CD4-positive, alpha-beta T cell treated with Interleukin-2 at 100 ng/mL for 4 hours (primary cell): ENCODE measurements around the gene SNTG2.

Experiments used
- DNase-seq: peaks from one replicate; pipeline ENCODE4 v3.0.0-alpha.2; 2020; ENCODE audit warnings: low spot score

Gene SNTG2

DNA sequence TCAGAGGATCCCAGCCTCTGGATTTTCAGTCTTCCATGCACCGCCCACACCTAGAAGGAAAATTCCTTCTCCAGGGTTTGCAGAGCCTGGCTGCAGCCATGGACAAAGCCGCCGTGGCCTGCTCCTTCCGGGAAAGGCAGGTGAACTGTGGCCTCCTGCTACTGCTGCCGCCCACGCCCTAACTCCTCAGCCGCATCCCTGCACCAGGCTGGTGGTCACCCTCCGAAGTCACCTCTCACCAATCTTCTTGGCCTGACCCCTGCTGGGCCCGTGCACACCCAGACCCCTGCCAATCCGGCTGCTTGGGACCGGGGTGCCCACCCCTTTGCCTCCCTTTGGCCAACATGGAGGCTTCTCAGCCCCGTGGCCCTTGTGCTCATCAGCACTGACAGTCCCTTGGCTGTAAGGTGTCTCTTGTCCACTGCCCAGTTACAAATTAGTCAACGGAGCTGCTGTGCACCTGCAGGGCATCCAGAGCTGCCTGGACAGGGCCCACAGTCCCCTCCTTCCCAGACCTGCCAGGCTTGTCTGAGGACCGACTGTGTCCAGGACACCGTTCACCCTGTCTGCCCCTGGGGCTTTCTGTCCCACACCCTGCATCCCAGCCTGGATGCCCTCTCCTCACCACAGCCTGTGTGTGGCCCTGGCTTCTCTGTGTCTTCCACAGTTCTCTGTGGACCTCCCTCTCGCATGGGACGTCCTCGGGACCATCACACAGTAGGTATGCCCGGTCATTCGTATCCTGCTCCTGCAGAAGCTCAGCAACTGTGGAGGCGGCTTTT lies 332.6 kb downstream of the SNTG2 start:
- DNase-seq, result no peak

DNA sequence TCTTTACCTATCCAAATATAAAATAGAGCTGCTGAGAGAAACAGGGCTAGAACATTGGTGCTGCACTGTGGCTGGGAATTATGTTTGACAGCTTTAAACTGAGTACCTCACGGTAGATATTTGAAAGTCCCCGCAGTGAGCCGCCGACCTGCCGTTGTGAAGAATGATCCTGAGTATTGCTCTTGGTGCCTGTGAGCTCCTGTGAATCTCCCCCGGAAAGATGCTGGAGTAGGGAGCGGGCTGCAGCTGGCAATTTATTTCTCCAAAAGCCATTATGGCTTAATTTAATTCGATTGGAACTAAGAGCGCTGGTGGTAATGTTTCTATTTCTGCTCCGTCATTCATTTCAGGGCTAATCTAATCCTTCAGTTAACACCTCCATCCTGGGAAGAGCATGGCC lies 333.2 kb downstream of the SNTG2 start:
- no peak for DNase-seq

DNA sequence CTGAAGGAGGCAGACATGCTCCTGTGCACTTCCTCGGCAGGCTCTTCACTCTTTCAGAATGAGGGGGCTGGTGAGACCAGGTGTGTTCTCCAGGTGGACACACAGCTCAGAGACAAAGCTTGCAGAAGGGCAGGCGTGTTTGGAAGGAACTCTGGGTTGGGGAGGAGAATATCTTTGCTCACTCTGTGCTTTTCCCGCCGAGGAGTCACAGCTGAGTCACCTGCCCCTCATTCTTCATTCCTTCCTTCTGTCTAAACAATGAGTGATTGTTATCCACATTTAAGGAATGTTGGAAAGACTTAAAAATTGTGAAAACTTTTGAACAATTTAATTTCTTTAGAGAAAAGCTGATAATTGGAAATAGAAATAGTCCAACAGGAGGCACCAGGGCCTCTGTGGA lies 336.3 kb downstream of the SNTG2 start:
- no peak for DNase-seq

DNA sequence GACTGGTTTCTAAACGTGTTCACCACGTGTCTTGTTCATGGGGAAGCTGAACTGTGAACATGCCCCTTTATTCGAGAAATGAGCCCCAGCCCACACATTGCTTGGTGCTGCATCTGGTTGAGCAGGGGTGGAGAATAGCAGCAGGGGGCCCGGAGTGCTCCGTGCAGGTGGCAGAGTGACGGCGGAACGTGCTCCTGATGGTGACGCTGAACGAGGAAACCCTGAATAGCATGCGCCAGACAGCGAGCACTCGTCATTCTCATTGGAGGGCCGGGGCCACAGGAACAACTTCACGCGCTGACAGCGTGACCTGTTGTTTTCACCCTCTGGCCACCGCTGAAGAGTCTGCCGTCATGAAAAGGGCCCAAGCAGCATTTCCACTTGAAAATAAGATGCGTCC lies 336.8 kb downstream of the SNTG2 start:
- DNase-seq, result no peak

DNA sequence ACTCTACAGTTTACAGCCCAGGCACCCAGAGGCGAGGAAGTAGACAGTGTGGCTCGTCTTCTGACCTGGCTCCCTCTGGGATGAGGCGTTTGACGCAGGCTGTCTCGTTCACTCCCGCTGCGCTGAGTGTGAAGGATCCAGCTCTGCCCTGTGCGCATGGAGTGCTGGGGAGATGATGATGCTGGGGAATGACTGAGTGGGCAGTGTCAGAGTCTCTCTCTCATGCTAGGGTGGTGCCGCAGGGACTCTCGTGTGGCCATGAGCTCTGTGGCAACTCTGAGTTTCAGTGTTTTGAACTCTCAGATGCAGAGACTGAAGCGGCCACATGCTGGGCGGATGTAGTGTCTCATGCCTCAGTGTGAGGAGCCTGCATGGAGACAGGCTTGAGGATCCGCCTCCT lies 344.3 kb downstream of the SNTG2 start:
- no peak for DNase-seq

DNA sequence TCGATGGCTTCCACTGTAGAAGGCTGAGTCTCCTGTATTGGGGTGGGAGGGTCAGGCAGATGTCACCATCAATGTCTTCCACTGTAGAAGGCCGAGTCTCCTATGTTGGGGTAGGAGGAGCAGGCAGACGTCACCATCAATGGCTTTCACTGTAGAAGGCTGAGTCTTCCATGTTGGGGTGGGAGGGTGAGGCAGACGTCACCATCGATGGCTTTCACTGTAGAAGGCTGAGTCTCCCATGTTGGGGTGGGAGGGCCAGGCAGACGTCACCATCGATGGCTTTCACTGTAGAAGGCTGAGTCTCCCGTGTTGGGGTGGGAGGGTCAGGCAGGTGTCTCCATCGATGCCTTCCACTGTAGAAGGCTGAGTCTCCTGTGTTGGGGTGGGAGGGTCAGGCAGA lies 345.1 kb downstream of the SNTG2 start:
- no peak for DNase-seq

DNA sequence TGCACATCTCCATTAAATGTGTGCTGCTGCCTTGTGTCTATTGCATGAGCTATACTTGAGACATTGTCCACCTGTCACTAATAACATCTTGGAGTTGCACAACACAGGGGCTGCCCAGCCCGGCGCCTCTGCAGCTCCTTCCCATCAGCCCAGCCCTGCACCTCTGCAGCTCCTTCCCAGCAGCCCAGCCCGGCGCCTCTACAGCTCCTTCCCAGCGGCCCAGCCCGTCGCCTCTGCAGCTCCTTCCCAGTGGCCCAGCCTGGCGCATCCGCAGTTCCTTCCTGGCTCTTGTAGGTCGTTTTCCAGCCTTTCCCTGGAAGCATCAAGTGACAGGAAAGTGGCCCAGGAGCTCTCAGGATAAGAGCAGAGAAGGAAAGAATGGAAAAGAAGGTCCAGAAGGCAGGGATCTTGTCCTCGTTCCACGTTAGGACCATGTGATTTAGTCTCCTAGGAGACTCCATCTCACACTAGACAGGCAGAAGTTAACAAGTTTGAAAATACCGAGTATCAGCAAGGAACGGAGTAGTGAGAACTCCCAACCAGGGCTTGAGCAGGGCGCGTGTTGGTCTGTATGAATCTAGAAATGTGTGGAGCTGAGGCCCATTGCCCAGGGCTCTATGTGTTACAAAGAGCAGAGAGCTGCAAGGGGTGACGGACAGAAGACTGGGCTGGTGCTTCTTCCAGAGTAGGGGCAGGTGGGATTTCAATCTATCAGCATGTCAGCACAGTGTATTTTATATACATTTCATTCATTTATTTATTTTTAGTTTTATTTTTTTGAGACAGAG lies 346.9 kb downstream of the SNTG2 start:
- no peak for DNase-seq

DNA sequence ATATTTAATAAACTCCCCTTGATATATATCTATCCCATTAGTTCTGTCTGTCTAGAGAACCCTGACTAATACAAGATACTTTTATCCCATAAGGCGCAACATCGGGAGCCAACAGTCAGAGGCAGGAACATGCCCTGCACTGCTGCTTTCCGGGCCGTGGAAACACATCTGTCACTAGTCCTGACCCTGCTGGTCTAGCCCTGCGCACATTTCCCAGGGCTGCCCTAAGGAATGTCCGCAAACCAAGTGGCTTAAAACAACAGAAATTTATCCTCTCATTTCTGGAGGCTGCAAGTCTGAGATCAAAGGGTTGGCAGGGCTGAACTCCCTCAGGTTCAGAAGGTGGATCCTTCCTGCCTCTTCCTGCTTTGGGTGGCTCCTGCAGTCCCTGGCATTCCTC lies 348.4 kb downstream of the SNTG2 start:
- DNase-seq, result no peak

DNA sequence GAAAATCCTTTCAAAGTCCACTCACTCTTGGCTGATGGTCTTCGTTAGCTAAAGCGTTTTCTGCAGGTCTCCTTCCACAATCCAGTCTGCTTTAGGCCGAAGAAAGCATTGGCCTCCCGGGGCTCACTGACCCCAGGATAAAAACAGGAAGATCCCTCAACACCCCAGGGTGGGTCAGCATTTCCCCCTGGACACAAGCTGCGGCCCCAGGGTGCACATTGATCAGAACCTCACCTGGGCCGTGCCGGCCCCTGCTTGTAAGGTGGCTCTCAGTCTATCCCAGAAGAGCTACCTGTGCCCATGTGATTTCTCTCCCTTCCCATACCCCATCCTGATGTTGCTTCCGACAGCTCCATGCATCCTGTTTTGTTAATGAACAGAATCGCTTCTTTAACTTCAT lies 349.6 kb downstream of the SNTG2 start:
- no peak for DNase-seq

DNA sequence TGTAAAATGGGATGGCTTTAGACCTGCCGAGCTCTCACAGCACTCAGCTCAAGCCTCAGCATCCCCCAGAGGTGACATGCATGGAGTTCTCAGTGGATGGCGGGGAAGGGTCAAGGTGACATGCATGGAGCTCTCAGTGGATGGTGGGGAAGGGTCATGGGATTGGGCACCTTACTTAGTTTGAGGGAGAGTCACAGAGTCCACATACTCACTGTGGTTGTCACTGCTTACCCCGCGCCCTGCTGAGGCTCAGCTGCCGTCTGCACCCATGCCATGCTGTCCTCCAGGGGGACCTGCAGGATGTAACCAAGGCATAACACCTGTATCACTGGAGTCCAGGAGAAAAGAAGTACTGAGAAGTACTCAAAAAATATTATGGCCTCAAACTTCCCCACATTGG lies 350.4 kb downstream of the SNTG2 start:
- DNase-seq, result no peak

DNA sequence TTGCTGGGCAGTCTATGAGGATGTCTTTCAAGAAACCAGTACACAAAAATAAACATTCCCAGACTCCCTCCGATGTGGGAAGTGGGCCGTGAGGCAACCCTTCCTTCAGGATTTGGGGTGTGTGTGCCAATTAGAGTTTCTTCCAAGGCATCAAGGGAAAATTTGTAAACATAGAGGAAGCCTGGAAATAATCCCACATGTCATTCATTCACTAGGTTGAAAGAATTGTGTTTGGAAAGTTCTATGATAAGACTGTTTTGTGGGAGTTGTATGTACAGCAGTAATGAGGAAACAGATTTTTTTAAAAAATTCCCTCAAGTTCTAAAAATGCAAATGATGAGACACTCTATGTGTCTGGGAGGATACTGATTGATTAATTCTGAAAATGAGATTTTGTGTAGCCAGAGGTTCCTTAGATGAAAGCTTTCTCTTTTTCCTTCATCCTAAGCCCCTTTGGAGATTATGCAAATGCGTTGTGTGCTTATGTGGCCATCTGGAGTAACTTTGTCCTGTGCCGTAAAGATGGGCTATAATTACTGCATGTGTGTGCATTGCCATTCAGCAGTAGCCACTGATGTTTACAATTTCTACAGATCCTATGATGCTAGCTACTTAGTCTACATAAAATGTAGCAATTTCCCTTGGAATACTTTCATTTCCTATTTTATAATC lies 354.8 kb downstream of the SNTG2 start:
- no peak for DNase-seq

DNA sequence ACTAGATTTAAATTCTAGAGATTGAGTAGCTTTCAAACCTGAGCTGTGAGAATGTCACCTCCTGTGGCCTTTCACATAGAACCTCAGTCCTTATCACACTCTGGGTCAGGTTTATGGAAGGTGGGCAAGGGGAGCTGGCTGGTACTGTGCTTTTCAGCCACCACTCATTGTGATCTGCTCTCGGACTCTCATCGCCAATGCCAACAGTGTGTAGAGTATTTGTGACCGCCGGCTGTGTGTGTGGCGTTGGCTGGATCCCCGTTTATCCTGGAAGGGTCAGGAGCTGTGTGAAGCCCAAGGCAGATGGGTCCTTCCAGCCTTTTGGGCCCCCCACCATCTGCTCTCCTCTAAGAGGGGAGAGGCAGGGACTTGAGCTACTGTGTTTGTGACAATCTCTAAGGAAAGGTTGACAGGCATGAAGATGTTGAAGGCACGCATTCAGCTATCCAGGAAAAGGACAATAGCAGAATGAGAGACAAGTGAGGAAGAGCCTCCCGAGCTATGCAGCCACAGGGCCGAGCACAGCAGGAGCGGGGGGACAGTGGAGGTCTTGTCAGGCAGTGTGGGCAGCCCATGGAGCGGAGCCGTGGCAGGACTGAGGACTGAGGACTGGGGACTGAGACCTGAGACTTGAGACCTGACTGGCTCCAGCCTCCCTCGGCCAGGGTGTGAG lies 355.5 kb downstream of the SNTG2 start:
- no peak for DNase-seq

DNA sequence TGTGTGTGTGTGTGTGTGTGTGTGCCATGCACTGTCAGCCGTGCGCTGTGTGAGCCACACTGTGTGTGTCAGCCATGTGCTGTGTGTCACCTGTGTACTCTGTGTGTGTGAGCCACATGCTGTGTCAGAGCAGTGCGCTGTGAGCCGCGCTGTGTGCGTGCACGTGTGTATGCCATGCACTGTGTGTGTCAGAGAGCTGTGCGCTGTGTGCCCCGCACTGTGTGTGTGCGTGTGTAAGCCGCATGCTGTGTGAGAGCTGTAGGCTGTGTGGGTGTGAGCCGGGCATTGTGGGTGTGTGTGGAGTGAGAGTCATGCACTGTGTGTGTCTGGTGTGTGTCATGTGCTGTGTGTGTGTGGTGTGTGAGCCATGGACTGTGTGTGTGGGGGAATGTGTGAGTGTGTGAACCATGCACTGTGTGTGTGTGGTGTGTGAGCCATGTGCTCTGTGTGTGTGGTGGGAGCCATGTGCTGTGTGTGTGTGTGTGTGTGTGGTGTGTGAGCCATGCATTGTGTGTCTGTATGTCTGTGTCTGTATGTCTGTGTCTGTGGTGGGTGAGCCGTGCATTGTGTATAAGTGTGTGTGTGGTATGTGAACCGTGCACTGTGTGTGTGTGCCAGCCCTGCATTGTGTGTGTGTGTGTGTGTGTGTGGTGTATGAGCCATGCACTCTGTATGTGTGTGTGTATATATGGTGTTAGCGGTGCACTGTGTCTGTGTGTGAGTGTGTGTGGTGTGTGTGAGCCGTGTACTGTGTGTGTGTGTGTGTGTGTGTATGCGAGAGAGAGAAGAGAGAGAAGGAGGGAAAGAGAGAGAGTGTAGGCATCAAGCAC lies 356.3 kb downstream of the SNTG2 start:
- DNase-seq, result no peak

DNA sequence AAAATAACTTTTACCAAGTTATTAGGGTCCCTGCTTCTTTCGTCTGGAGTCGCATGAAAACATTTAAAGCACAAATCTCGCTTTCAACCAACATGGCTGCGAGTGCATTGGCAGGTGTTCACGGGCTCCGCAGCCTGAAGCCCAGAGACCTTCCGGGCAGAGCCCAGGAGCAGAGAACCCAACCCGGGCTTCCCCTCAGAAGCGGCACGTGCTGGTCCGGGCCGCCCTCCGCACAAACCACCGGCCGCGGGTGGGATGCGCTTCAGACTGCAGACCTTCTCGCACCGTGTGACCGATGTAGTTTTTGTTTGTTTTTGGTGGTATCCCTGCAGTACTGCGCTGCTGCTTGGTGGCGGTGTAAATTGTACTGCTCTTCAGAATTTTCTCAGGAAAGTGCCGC lies 357.0 kb downstream of the SNTG2 start:
- DNase-seq, result no peak

DNA sequence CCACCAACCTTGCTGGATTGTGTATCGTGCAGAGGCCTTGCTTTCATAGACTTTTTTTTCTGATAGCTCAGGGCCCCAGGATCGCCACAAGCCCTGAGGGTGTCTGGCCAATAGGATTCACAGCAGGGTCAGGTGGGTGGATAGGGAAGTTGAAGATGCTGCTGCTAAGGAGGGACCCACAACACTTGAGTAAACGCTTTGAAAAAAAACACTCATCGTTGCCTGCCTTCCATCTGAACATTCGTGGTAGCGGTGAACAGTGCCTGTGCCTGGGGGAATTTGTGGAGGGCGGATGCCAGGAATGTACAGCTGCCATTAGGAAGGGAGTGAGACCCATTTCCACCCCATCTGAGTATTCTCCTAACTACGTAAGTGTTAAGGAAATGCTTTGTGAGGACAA lies 358.0 kb downstream of the SNTG2 start:
- DNase-seq, result no peak

DNA sequence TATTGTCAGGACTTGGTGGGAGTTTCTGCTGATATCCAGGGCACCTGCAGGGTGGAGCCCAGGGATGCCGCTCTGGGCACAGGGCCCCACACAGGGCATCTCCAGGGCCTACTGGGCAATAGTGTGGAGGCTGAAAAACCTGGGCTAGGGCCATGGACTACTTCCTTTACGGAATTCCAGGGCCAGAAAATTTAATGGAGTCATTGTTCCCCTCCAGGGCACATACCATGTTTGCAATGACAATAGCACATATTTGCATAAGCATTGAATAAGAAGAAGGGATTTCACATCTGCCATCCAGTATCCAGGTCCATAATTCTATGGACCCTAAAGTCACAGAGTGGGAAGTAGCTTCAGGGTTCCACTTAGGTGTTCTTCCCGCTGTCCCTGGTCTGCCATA lies 358.9 kb downstream of the SNTG2 start:
- DNase-seq, result no peak

DNA sequence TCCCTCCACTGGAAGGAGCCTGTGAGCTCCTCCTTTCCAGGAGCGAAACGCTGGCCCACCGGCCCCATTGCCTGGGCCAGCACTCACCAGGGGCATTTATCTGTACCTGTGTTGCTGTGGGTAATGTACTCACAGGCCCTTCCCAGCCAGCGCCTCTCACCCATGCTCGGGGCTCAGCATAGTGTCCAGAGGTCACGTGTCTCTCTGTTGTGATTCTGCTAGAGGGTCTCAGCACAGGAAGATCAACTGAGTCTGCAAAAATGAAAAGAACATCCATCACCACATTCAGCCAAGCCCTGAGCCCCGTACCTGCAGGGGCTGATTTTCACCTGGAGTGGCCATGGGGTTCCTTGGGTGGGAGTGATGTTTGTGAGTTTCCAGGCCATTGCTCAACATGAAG lies 359.6 kb downstream of the SNTG2 start:
- no peak for DNase-seq

DNA sequence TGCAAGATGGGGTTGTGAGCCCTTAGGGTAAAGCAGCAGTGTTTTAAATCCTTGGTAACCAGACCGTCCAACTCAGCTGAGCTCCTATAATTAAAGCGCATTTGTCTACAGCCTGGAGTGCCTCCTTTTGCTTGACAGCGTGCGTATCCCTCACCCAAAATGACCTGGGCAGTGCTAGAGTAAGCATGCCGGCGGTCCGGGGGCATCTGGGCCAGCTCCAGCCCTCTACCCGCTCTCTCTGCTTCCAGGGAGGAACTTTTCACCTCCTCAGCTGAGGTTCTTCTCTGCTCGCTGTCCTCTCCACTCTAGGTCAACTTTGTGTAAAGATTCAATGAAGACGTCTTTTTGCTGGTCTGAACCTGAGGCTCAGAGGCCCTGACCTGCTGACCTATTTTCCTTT lies 360.2 kb downstream of the SNTG2 start:
- DNase-seq, result no peak

DNA sequence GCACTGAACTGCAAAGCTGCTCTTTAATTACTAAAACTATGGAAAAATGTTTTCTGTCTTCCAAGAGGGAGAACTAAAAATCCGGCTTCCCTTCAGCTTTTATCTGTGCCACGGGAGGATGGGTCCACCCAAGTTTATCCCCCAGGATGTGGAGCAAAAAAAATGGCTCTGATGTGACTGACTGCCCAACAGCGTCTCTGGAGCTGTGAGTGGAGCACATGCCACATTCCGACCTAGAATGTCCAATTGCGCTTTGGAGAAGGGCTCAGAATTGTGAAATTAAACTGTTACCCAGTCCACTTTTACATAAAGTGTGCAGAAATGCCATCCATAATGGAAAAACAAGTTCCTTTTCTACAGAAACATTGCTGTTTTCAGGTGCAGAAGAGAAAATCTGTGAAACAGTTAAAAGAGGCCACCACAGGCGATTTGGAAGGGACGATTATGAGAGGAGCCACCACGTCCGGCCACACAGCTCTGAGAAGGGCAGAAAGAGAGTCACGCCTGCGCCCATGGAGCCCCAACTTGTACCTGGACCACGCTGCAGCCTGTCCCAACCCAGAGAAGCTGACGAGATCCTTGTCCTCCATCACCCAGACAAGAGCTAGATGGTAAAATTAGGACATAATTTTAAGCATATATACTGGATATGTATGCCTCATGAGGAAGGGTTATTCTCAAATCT lies 362.7 kb downstream of the SNTG2 start:
- DNase-seq, result no peak

DNA sequence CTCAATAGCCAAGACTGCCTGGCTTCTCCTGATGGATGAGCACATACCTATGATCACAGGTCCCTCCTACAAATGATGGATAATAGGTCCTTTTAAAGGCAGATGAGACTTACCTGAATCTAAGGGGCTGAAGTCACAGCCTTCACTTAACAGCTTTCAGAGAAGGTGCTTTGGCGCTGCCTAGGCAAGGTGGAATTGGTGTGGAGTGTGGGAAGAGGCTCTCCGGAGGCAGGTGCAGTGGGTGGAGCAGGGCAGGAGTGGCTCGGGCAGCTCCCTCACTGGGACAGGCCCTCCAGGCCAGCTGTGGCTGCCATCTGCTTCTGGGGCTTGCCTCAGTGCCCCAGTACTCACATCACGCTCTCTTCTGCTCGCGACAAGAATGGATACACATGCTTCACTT lies 363.6 kb downstream of the SNTG2 start:
- DNase-seq, result no peak

DNA sequence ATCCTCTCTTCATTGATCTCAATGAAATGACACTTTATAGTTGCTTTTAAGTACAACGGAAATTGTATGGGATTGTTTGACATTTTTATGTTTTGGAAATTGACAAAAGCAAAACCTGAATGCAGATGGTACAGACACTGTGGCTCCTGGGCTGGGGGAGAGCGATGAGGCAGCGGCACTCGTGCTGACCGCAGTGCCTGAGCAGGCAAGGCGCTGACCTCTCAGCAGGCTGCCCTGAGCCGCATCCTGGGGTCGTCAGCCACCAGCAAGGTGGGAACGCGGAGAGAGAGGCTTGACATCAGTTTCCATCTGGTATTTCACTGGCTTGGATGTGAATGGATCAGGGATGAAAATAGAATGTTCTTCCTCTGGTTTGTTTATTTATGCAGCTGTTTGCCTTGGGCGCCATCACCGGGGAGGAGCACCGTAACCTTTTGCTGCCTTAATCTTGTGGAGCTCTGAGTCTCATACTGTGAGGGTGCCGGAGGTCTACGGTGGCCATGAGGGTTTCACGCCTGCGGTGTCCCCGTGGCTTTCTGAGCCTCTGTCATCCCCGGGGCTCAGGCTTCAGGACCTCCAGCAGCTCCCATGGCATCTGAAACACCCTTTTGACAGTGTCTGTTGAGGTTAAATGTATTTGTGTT lies 367.8 kb downstream of the SNTG2 start:
- DNase-seq, result no peak
